ENCODE data around the gene NECAB2.

GRCh38 chr16:83939266-83939855, 28.7 kb upstream of the NECAB2 start:
- no peak for TF ChIP-seq CTCF (IDR thresholded peaks at IDR 0.05; ENCODE audit: insufficient read depth, low read length)
- TF ChIP-seq REST (IDR thresholded peaks at IDR 0.05; ENCODE audit: insufficient replicate concordance, low read depth), result no peak
- 0 out of 2 replicates have a peak, but pooled peaks have one; percentile 47 for TF ChIP-seq POLR2AphosphoS5 (IDR thresholded peaks at IDR 0.05; ENCODE audit: low read depth)
